CD4-positive, alpha-beta T cell treated with Interleukin-15 for 4 hours (primary cell): ENCODE measurements around the gene LGALS4.
A peak's percentile ranks its signal among the peaks of the same experiment; 100 is the strongest.
"Not testable (repeated sequence)": the region's sequence is repeated elsewhere in the genome, so short reads cannot be mapped to it uniquely, and the experiment has no call there.

Experiments used
- DNase-seq: peaks from one replicate; pipeline ENCODE4 v3.0.0-alpha.2; 2020; ENCODE audit warnings: low spot score

LGALS4 gene, protein sequence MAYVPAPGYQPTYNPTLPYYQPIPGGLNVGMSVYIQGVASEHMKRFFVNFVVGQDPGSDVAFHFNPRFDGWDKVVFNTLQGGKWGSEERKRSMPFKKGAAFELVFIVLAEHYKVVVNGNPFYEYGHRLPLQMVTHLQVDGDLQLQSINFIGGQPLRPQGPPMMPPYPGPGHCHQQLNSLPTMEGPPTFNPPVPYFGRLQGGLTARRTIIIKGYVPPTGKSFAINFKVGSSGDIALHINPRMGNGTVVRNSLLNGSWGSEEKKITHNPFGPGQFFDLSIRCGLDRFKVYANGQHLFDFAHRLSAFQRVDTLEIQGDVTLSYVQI

DNA sequence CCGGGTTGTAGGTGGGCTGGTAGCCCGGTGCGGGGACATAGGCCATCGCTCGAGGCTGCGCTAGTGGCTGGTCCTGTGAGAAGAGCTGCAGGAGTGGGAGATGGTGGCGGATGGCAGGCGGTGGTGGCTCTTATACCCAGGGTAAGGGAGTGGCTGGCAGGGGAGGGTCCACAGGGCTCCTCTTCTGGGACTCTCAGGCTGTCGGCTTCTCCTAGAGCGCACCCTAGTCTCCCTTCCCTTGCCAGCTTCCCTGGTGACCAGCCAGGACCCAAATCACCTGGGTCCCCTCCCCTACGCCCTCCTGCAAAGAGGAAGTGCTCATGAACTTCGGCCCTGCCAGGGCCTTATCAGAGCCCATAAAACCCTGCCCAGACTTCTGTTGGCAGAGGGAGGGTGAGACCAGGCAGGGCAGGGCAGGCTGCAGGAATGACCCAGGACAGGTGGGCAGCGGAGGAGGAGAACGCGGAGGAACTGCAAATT is at the start of gene LGALS4:
TSS of gene LGALS4 (minus strand) at position 105 of the 480 bp plus-strand sequence. CDS start at position 46, 59 bp downstream.
- no peak for DNase-seq

DNA sequence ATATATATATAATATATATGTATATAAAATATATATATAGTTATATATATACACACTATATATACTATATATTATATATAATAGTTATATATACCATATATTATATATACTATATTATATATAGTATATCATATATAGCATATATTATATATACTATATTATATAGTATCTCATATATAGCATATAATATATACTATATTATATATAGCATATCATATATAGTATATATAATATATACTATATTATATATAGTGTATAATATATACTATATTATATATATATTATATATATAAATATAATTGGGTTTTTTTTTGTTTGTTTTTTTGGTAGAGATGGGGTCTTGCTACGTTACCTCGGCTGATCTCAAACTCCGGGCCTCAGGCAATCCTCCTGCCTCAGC is 48.6 kb upstream of the LGALS4 start:
- no peak for DNase-seq

DNA sequence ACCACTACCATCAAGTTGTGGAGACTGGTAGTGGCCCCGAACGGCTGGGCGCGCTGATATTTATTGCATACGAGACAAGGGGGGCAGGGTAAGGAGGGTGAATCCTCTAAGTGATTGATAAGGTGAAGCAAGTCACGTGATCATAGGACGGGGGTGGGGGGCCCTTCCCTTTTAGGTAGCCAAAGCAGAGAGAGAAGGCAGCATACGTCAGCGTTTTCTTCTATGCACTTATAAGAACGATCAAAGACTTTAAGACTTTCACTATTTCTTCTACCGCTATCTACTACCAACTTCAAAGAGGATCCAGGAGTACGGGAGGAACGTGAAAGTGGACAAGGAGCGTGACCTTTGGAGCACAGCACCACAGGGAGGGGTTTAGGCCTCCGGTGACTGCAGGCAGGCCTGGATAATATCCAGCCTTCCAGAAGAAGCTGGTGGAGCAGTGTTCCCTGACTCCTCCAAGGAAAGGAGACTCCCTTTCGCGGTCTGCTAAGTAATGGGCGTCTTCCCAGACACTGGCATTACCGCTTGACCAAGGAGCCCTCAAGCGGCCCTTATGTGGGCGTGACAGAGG is 47.0 kb upstream of the LGALS4 start:
- DNase-seq, result not testable (repeated sequence)

DNA sequence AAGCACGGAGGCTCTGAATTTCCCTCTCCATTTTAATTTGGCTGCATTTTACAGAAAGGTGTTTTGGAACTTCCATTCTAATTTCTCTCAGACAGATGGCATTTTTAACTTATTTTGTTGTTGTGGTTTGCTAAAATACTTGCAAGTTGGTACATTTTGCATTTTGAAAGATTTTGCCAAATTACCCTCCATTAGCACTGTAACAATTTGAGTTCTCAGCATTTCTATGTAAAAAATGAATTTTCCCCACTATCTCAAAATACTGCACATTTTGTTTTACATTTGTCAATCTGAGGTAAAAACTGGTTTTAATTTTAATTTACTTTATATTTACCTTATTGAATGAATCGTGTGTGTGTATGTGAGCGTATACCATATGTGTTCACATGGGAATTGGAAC is 44.1 kb upstream of the LGALS4 start:
- DNase-seq, result no peak

GRCh38 chr19:38855751-38856150 is 43.0 kb upstream of the LGALS4 start:
- not testable (repeated sequence) for DNase-seq

DNA sequence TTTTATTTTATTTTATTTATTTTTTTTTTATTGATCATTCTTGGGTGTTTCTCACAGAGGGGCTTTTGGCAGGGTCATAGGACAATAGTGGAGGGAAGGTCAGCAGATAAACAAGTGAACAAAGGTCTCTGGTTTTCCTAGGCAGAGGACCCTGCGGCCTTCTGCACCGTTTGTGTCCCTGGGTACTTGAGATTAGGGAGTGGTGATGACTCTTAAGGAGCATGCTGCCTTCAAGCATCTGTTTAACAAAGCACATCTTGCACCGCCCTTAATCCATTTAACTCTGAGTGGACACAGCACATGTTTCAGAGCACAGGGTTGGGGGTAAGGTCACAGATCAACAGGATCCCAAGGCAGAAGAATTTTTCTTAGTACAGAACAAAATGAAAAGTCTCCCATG is 42.2 kb upstream of the LGALS4 start:
- not testable (repeated sequence) for DNase-seq

GRCh38 chr19:38853214-38853613 is 40.5 kb upstream of the LGALS4 start:
- DNase-seq, result no peak

- peak; percentile 76 for DNase-seq
Observed at GRCh38 chr19:38852231-38853044, 39.7 kb upstream of the LGALS4 start.

DNA sequence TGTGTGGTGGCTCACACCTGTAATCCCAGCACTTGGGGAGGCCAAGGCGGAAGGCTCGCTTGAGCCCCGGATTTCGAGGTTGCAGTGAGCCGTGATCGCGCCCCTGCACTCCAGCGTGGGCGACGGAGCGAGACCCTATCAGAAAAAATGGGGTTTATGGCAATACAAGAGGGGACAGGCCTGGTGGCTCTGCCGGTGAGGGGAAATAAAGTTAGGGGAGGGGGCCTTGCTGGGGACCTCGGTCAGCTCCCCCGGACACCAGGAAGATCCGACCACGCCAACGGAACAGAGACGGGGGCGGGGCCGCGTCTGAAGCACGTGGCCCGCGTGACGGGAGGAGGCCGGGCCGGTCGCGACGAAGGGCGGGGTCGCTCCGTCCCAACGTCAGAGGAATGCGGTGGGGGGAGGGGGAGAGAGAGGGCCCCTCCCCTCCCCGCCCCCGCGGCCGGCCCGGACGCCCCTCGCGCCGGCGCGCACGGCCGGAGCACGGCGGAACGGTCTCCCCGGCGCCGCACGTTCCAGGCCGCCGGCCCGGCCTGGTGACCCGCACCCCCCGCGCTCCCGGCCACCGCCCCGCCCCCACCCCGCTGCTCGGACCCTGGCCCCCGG is 39.0 kb upstream of the LGALS4 start:
- peak; percentile 89 for DNase-seq

GRCh38 chr19:38850976-38851621 is 38.4 kb upstream of the LGALS4 start:
- no peak for DNase-seq

DNA sequence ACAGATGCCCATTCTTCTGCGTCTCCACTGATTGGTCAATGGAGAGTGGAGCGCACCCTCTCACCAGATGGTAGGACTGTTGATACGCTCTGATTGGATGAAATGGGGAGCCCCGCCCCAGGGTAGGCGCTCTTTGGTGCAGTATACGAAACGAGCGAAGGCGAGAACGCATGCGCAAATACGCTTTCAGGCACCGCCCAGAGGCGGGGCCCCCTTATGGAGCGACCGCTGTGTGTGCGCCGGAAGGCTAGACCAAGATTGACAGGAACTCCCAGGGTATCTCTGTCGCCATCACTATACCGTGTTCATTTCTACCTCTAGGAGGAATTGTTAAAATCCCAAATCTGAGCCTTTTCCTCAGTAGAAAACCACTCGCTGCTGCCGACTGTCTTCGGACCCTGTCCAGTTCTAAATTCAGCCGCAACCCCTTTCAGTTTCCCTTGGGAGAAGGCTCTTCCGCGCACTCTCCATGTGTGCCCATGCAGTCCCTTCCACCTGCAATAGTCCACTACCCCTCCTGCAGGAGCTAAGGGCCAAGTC is 37.8 kb upstream of the LGALS4 start:
- DNase-seq, result no peak

GRCh38 chr19:38849860-38850435 is 37.2 kb upstream of the LGALS4 start, which contains the start of gene HNRNPL:
Gene HNRNPL, minus strand, starts transcription at chr19:38849986. Its CDS starts 20 bp downstream, at chr19:38849966.
- peak; percentile 100 for DNase-seq

GRCh38 chr19:38849147-38849859 is 36.6 kb upstream of the LGALS4 start:
- peak; percentile 98 for DNase-seq

- no peak for DNase-seq
Observed at GRCh38 chr19:38848299-38849146, 35.8 kb upstream of the LGALS4 start.

- DNase-seq, result no peak
Observed at GRCh38 chr19:38846097-38846496, 33.4 kb upstream of the LGALS4 start.

DNA sequence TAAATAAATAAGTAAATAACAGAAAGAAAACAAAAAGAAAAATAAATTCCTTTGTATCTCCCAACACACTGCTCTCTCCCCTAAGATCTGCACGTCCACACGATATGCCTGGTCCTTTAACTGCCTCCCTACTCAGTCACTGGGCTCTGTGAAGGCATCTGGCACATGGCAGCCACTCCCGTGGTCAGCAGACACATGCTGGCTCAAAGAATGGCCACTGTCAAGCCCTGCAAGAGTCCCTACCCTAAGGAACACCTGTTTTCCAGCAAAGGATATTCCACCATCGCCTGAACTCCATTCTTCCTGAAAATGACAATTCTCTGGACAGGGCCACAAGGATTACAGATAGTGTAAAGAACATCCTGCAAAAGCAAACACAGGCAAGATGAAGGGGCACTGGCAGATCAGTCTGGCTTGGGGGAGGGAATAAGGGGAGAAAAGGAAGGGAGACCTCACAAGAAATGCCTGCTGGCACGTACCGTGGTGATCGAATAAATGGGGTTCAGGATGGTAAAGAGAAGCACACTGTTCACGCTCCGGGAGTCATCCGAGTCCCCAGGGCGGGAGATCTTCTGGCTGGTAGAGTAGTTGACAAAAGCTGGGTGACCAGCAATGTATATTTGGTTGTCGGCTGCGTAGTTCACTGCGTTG is 32.8 kb upstream of the LGALS4 start:
- no peak for DNase-seq

GRCh38 chr19:38844093-38844686 is 31.4 kb upstream of the LGALS4 start:
- DNase-seq, result no peak

- no peak for DNase-seq
Observed at GRCh38 chr19:38843175-38843758, 30.5 kb upstream of the LGALS4 start.
